Measurements from ENCODE around the gene CPLANE2.

The CPLANE2 gene

DNA sequence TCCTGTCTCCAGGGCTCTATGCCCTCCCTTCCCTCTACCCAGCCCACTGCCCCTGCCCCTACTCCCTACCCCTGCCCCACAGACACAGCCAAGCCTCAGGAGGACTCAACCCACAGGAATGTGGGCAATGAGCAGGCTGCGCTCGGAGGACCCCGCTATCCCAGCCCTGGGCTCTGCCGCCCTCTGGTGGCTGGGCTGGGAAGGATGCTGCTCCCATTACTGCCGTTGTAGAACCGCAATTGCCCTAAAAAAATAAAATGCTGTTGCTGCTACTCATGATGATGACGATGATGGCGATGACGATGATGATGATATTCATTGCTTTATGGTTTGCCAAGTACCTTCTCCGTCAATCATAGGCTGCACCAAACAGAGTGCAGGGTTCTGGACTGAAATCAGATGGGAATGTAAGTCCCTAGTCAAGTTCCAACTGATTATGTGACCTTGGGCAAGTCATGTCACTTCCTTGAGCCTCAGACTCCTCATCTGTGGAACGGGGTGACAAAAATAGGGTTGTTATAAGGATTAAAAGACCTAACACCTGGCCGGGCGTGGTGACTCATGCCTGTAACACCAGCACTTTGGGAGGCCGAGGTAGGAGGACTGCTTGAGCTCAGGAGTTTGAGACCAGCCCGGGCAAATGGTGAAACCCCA lies 49.1 kb downstream of the CPLANE2 start:
- TF ChIP-seq, protein P1, sequence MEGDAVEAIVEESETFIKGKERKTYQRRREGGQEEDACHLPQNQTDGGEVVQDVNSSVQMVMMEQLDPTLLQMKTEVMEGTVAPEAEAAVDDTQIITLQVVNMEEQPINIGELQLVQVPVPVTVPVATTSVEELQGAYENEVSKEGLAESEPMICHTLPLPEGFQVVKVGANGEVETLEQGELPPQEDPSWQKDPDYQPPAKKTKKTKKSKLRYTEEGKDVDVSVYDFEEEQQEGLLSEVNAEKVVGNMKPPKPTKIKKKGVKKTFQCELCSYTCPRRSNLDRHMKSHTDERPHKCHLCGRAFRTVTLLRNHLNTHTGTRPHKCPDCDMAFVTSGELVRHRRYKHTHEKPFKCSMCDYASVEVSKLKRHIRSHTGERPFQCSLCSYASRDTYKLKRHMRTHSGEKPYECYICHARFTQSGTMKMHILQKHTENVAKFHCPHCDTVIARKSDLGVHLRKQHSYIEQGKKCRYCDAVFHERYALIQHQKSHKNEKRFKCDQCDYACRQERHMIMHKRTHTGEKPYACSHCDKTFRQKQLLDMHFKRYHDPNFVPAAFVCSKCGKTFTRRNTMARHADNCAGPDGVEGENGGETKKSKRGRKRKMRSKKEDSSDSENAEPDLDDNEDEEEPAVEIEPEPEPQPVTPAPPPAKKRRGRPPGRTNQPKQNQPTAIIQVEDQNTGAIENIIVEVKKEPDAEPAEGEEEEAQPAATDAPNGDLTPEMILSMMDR (IDR thresholded peaks at IDR 0.05; ENCODE audit: control insufficient read depth, extremely low read depth, insufficient read depth), result peak; percentile 74
- no peak overlapping the region for H3K4me3 ChIP-seq (ENCODE audit: low read depth, low read length)
- no peak for DNase-seq (ENCODE audit: low read depth)

DNA sequence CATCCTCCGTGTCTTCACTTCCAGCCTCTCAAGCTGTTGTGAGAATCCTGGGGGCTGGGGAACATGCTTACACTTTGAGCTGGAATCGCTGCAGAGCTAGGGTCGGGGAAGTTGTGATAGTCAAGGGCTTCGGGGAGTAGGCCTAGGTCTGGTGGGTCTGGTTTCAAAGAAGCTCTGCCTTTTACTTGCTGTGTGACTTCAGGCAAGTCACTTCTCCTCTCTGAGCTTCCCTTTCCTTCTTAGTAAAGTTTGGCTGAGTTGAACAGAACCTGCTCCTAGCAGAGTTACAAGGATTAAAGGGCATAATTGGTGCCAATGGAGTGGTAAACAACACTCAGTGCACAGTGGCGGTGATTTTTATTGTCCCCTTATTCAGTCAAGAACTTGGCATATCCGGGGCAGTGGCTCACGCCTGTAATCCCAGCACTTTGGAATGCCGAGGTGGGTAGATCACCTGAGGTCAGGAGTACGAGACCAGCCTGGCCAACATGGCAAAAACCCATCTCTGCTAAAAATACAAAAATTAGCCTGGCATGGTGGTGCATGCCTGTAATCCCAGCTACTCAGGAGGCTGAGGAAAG lies 50.2 kb downstream of the CPLANE2 start:
- no peak overlapping the region for H3K4me3 ChIP-seq (ENCODE audit: low read depth, low read length)
- DNase-seq (ENCODE audit: low read depth), result no peak
- TF ChIP-seq, protein P1 (IDR thresholded peaks at IDR 0.05; ENCODE audit: control insufficient read depth, extremely low read depth, insufficient read depth), result no peak

DNA sequence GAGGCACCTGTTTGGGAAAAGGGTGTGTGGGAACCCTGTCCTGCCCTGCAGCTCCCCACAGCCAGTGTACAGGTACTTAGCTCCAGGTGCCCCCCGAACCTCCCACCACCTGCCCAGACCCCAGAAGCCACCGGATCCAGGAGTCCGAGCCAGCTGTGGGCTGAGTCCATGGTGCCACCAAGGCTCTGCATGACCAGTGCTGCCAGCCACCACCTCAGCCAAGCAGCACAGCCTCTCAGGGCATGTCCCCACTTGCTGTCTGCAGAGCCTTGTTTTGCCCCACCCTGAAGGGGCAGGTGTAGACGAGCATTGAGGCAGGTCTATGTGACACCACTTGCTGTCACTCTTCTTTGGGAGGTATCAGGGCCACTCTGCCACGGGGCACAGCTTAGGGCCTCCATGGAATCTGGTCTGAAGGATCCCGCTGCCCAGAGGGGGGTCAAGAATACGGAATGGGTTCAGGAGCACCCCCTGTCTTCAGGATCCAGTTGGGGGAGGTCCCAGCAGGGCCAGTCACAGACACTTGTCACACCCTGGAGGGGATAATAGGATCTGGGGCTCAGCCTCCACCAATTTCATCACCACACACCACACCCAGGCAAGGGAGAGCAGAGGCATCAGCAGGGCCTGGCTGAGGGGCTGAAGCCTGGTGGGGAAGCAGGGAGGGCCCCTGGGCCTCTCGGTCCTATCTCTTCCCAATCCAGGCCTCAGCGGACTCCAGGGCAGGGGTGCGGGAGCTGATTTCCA lies 52.3 kb downstream of the CPLANE2 start:
- H3K4me3 ChIP-seq (ENCODE audit: low read depth, low read length), result no peak overlapping the region
- no peak for DNase-seq (ENCODE audit: low read depth)
- TF ChIP-seq, protein P1 (IDR thresholded peaks at IDR 0.05; ENCODE audit: control insufficient read depth, extremely low read depth, insufficient read depth), result no peak

DNA sequence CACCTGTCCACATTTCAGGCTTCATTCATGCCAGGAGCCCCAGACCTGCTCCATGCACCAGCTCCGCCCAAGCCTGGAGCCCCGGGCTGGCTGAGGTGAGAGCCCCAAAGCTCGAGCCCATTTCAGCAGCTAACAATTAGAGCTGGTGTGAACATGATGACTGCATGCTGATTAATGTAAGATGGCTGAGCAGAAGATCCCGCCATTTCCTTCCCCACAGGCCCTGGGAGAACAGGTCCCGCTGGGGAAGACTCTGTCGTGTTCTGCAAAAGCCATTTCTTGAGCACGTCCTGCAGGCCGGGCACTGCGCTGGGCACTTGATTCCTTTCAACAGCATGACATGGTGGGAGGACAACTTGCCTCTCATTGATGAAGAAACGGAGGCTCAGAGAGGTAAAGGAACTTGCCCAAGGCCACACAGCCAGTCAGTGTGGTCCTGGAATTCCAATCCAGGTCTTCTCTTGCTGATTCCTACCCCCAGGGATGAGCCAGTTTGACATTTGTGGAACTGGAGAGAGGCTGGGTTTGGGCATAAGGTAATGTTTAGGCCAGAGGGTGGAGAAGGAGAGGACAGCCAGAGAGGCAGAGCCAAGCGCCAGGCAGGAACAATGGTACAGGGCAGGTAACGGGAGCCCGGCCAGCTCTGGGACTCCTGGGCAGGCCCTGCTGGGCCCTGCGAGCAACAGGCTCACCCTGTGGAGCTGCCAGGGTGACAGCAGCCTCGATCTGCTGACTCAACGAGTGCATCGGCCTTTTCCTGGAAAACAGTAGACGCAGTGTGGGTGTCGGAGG lies 53.0 kb downstream of the CPLANE2 start:
- H3K4me3 ChIP-seq (ENCODE audit: low read depth, low read length), result no peak overlapping the region
- no peak for DNase-seq (ENCODE audit: low read depth)
- TF ChIP-seq, protein P1 (IDR thresholded peaks at IDR 0.05; ENCODE audit: control insufficient read depth, extremely low read depth, insufficient read depth), result no peak

DNA sequence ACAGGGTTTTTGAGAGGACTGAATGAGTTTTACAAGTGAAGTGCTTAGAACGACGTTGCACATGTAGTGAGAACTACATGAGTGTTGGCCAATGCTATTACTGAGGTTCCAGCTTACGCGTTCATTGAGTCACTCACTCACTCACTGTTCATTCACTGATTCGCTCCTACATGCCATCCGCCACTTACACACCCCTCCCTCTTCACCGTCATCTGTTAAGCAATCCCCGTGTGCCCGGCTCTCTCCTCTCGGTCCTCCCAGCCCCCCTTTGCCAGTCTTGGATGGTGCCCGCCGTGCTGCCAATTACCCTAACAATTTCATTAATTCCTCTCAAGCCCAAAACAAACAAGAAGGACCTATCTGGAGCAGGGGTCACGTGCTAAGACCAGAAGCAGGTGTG lies 53.8 kb downstream of the CPLANE2 start:
- DNase-seq (ENCODE audit: low read depth), result no peak
- TF ChIP-seq, protein P1 (IDR thresholded peaks at IDR 0.05; ENCODE audit: control insufficient read depth, extremely low read depth, insufficient read depth), result no peak
- no peak overlapping the region for H3K4me3 ChIP-seq (ENCODE audit: low read depth, low read length)

DNA sequence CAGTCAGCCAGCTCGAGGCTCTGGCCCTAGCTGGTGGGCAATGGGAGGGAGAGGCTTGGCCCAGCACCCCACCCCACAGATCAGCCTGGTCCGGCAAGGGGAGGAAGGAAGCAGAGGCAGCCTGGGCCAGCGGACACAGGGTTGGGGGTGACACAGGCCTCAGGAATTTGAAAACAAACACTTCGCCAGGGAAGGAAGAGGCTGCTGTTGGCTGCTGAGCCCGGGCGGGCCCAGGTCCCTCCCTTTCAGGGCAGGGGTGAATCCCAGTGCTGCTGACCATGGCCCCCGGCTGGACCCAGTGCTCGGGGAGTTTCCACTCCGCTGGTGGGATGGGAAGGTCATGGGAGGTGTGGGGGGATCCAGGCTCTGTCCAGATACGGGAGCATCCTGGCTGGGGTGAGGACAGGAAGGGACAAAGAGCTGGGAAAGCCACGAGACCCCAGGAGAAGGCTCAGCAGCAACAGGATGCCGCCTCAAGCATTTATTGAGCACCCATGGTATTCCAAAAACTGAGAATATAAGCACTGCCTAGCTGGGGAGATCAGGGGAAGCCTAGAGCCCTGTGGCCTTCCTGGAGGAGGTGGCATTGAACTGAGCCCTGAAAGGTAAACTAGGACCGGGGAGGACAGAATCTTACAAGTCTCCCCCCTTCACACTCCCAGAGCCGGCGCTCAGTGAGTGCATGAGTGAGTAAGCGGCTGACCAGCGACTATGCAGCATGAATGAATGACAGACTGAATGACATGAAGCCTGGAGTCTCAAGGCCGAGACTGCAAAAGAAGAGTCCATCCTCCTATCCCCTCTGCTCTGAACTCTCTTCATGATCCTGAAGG lies 54.9 kb downstream of the CPLANE2 start:
- H3K4me3 ChIP-seq (ENCODE audit: low read depth, low read length), result no peak overlapping the region
- TF ChIP-seq, protein P1 (IDR thresholded peaks at IDR 0.05; ENCODE audit: control insufficient read depth, extremely low read depth, insufficient read depth), result no peak
- DNase-seq (ENCODE audit: low read depth), result no peak

All from LNCaP clone FGC (cell line).